Activated CD4-positive, alpha-beta T cell treated with anti-CD3 and anti-CD28 coated beads for 24 hours (primary cell): ENCODE results near the gene TGFB1I1.
"Not testable (repeated sequence)": the region's sequence is repeated elsewhere in the genome, so short reads cannot be mapped to it uniquely, and the experiment has no call there.

Experiments
- DNase-seq, 2 donors: peaks; one replicate each; pipeline ENCODE4 v3.0.0-alpha.2; 2020; ENCODE audit warnings: low read depth in 2 of 2

The TGFB1I1 gene

GRCh38 chr16:31471241-31471874 is 594 bp upstream of the TGFB1I1 start:
- DNase-seq = no peak

- peak in 1 of 2 donors; percentile 20 for DNase-seq
Measured at GRCh38 chr16:31472709-31473203, 804 bp downstream of the TGFB1I1 start.

GRCh38 chr16:31473264-31473984 is 1.5 kb downstream of the TGFB1I1 start:
- no peak for DNase-seq

GRCh38 chr16:31474173-31474714 is 2.3 kb downstream of the TGFB1I1 start:
- no peak for DNase-seq

- no peak for DNase-seq
Measured at GRCh38 chr16:31474773-31475738, 3.1 kb downstream of the TGFB1I1 start.

GRCh38 chr16:31475946-31476302 is 4.0 kb downstream of the TGFB1I1 start:
- DNase-seq = no peak

GRCh38 chr16:31476303-31477219 is 4.6 kb downstream of the TGFB1I1 start:
- DNase-seq = peak; percentile 89 to 90

GRCh38 chr16:31477220-31478216 is 5.6 kb downstream of the TGFB1I1 start:
- DNase-seq = peak in 1 of 2 donors; percentile 30

- DNase-seq = no peak
Measured at GRCh38 chr16:31478956-31479355, 7.0 kb downstream of the TGFB1I1 start.

GRCh38 chr16:31479751-31480150 is 7.8 kb downstream of the TGFB1I1 start:
- DNase-seq = no peak

GRCh38 chr16:31480851-31481536 is 9.0 kb downstream of the TGFB1I1 start:
- DNase-seq = no peak

GRCh38 chr16:31483081-31483480 is 11.1 kb downstream of the TGFB1I1 start, which contains the start of gene SLC5A2:
SLC5A2 (plus strand) TSS chr16:31483123; CDS start chr16:31483137, 14 bp downstream.
- no peak for DNase-seq

GRCh38 chr16:31484048-31484447 is 12.1 kb downstream of the TGFB1I1 start:
- not testable (repeated sequence) for DNase-seq

- no peak for DNase-seq
Measured at GRCh38 chr16:31484491-31485171, 12.7 kb downstream of the TGFB1I1 start.

- no peak for DNase-seq
Measured at GRCh38 chr16:31485571-31485970, 13.6 kb downstream of the TGFB1I1 start.

GRCh38 chr16:31486045-31486444 is 14.1 kb downstream of the TGFB1I1 start:
- DNase-seq = no peak

GRCh38 chr16:31487071-31487719 is 15.2 kb downstream of the TGFB1I1 start:
- no peak for DNase-seq
